ENCODE data around the gene ACADSB. TPM values are rescaled to one million over a fixed set of nuclear protein-coding genes. Genes with fewer than 3 reads are reported as not detected.

ACADSB gene
- total RNA-seq, 5 donors from 2014 or later (not counting 1 experiment from before 2014, with no cell fraction given): 25.3 to 33.8 (median 33.0) TPM

DNA sequence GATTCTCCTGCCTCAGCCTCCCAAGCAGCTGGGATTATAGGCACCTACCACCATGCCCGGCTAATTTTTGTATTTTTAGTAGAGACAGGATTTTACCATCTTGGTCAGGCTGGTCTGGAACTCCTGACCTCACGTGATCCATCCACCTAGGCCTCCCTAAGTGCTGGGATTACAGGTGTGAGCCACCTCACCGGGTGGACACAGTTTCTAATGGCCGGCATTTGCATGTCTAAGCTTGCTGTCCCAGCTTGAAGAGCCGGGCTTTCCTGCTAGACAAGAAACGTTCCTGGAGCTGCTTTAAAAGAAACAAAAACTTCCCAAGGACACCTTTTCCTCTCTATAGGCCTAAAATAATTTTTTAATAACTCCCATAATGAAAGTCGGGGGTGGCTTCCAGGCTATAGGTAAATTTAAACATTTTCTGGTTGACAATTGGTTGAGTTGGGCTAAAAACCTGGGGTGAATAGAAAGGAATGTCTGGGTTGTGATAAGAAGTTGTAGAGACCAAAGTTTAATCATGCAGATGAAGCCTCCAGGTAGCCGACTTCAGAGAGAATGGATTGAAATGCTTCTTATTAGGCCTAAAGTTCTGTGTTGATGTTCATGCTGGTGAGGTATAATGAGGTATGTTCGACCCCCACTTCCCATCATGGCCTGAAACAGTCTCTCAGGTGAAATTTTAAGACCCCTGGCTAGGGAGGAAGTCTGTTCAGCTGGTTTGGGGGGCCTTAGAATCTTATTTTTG is 8.8 kb downstream of the ACADSB start:
- Histone ChIP-seq H3K27me3 (replicated peaks in 1 of 2; ENCODE audit: control insufficient read depth in 2 of 2, extremely low read depth in 1 of 2, insufficient read depth in 2 of 2, low read length in 1 of 2) (no peaks in the 10 kb centered on the region), H3K4me3 (ENCODE audit: control insufficient read depth in 1 of 2, extremely low read depth in 1 of 2, low read length in 1 of 2) (no peak overlapping the region), H3K9me3 (no peaks in the 10 kb centered on the region), H3K27ac (ENCODE audit: low read length) (no peak overlapping the region), H3K36me3 (ENCODE audit: control insufficient read depth in 2 of 2, extremely low read depth in 1 of 2, insufficient read depth in 1 of 2, low read length in 1 of 2) (no peaks in the 10 kb centered on the region), H3K4me1 (ENCODE audit: control insufficient read depth in 1 of 2, extremely low read depth in 1 of 2, insufficient read depth in 2 of 2, low read length in 2 of 2) (no peaks in the 10 kb centered on the region)
- ATAC-seq (replicated peaks in 1 of 4) (no peak), DNase-seq (no peak)
- POLR2A ChIA-PET: interaction anchor here (0.6 kb wide), 2 partner anchors 11 to 65 kb away, joined by 3 read pairs; no protein-coding TSS in a partner anchor
- CTCF ChIA-PET: interaction anchor here in 1 of 2 donors (0.6 kb wide), 1 partner anchor 248 kb away, joined by 3 read pairs; no protein-coding TSS in a partner anchor
- Mint-ChIP-seq H3K27me3 (no peaks in the 10 kb centered on the region), H3K36me3 (peaks cover 20% of the 10 kb centered on the region), H3K27ac (no peak overlapping the region), H3K4me3 (no peak overlapping the region), H3K4me1 (peaks cover 2 to 19% (median 5%) of the 10 kb centered on the region in 3 donors), H3K9me3 (no peaks in the 10 kb centered on the region)
- whole genome bisulfite sequencing (ENCODE audit: insufficient coverage): 81% methylated on average over 4 of the region's 9 CpGs

GRCh38 chr10:123018531-123018930 is 9.7 kb downstream of the ACADSB start:
- CTCF ChIA-PET: no interaction called here
- no peaks in the 10 kb centered on the region for H3K27me3 ChIP-seq (replicated peaks in 1 of 2; ENCODE audit: control insufficient read depth in 2 of 2, extremely low read depth in 1 of 2, insufficient read depth in 2 of 2, low read length in 1 of 2)
- H3K4me3 Mint-ChIP-seq: no peak overlapping the region
- POLR2A ChIA-PET: interaction anchor here in 1 of 2 donors (0.6 kb wide), 1 partner anchor 12 kb away, joined by 3 read pairs; no protein-coding TSS in a partner anchor
- H3K27ac Mint-ChIP-seq: no peak overlapping the region
- H3K4me1 ChIP-seq (ENCODE audit: control insufficient read depth in 1 of 2, extremely low read depth in 1 of 2, insufficient read depth in 2 of 2, low read length in 2 of 2): no peaks in the 10 kb centered on the region
- H3K4me1 Mint-ChIP-seq: peaks cover 2 to 19% (median 5%) of the 10 kb centered on the region in 3 donors
- H3K36me3 Mint-ChIP-seq: peaks cover 18% of the 10 kb centered on the region
- H3K27ac ChIP-seq (ENCODE audit: low read length): no peak overlapping the region
- no CpG with 5 or more reads among the region's 7 CpGs for WGBS (ENCODE audit: insufficient coverage)
- H3K4me3 ChIP-seq (ENCODE audit: control insufficient read depth in 1 of 2, extremely low read depth in 1 of 2, low read length in 1 of 2): no peak overlapping the region
- no peaks in the 10 kb centered on the region for H3K36me3 ChIP-seq (ENCODE audit: control insufficient read depth in 2 of 2, extremely low read depth in 1 of 2, insufficient read depth in 1 of 2, low read length in 1 of 2)
- no peaks in the 10 kb centered on the region for H3K9me3 Mint-ChIP-seq
- no peak for DNase-seq
- H3K9me3 ChIP-seq: no peaks in the 10 kb centered on the region
- no peak for ATAC-seq (replicated peaks in 1 of 4)
- no peaks in the 10 kb centered on the region for H3K27me3 Mint-ChIP-seq

- peaks cover 2 to 19% (median 5%) of the 10 kb centered on the region in 3 donors for H3K4me1 Mint-ChIP-seq
- WGBS (ENCODE audit: insufficient coverage): 100% methylated on average over 1 of the region's 3 CpGs
- H3K9me3 Mint-ChIP-seq: no peaks in the 10 kb centered on the region
- no peaks in the 10 kb centered on the region for H3K4me1 ChIP-seq (ENCODE audit: control insufficient read depth in 1 of 2, extremely low read depth in 1 of 2, insufficient read depth in 2 of 2, low read length in 2 of 2)
- no peaks in the 10 kb centered on the region for H3K36me3 ChIP-seq (ENCODE audit: control insufficient read depth in 2 of 2, extremely low read depth in 1 of 2, insufficient read depth in 1 of 2, low read length in 1 of 2)
- no peak overlapping the region for H3K27ac Mint-ChIP-seq
- H3K9me3 ChIP-seq: no peaks in the 10 kb centered on the region
- ATAC-seq (replicated peaks in 1 of 4) (no peak), DNase-seq (no peak)
- H3K36me3 Mint-ChIP-seq: peaks cover 15% of the 10 kb centered on the region
- H3K27me3 ChIP-seq (replicated peaks in 1 of 2; ENCODE audit: control insufficient read depth in 2 of 2, extremely low read depth in 1 of 2, insufficient read depth in 2 of 2, low read length in 1 of 2): no peaks in the 10 kb centered on the region
- H3K4me3 Mint-ChIP-seq: no peak overlapping the region
- H3K4me3 ChIP-seq (ENCODE audit: control insufficient read depth in 1 of 2, extremely low read depth in 1 of 2, low read length in 1 of 2): no peak overlapping the region
- CTCF ChIA-PET: no interaction called here
- POLR2A ChIA-PET: no interaction called here
- H3K27me3 Mint-ChIP-seq: no peaks in the 10 kb centered on the region
- no peak overlapping the region for H3K27ac ChIP-seq (ENCODE audit: low read length)
Observed at GRCh38 chr10:123019264-123019663, 10.5 kb downstream of the ACADSB start.

DNA sequence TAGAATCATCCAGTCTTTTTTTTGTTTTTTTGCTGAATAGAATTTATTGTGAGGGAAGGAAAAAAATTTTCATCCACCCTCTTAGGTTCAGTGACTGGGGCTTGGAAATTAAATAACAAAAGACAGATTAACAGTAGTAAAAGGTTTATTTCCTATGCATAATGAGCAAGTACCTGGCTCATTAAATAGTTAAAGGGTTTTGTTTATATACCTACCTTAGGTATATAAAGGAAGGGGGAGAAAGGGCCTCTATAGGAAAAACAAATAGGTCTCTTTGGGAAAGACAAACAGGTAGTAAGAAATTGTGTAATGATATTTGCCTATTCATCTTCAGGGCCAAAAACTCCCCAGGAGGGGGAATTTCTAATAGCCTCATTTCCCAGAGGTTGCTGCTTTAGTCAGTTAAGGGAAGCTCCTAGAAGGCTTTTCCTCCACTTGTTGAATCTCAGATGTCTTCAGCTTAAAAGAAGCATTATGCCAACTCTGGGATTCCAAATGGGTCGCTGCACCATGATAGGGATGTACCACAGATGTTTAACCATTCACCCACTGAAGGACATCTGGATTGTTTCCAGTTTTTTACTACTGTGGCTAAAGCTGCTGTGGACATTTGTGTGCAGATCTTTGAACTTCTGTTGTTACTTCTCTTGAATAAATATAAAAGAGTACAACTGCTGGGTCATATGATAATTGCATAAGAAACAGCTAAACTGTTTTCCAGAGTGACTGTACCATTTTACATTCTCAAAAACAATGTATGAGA is 11.3 kb downstream of the ACADSB start:
- Mint-ChIP-seq H3K27ac (no peak overlapping the region), H3K9me3 (no peaks in the 10 kb centered on the region), H3K4me1 (peaks cover 3 to 16% (median 5%) of the 10 kb centered on the region in 3 donors), H3K4me3 (no peak overlapping the region), H3K36me3 (peaks cover 10% of the 10 kb centered on the region), H3K27me3 (no peaks in the 10 kb centered on the region)
- Histone ChIP-seq H3K4me1 (ENCODE audit: control insufficient read depth in 1 of 2, extremely low read depth in 1 of 2, insufficient read depth in 2 of 2, low read length in 2 of 2) (no peaks in the 10 kb centered on the region), H3K27ac (ENCODE audit: low read length) (no peak overlapping the region), H3K9me3 (no peaks in the 10 kb centered on the region), H3K27me3 (replicated peaks in 1 of 2; ENCODE audit: control insufficient read depth in 2 of 2, extremely low read depth in 1 of 2, insufficient read depth in 2 of 2, low read length in 1 of 2) (no peaks in the 10 kb centered on the region), H3K4me3 (ENCODE audit: control insufficient read depth in 1 of 2, extremely low read depth in 1 of 2, low read length in 1 of 2) (no peak overlapping the region), H3K36me3 (ENCODE audit: control insufficient read depth in 2 of 2, extremely low read depth in 1 of 2, insufficient read depth in 1 of 2, low read length in 1 of 2) (no peaks in the 10 kb centered on the region)
- ATAC-seq (replicated peaks in 1 of 4): no peak
- DNase-seq: no peak
- WGBS (ENCODE audit: insufficient coverage): 100% methylated on average over 1 of the region's 1 CpG
- POLR2A ChIA-PET: no interaction called here
- CTCF ChIA-PET: interaction anchor here in 1 of 2 donors (1.1 kb wide), 1 partner anchor 7 kb away, joined by 4 read pairs; no protein-coding TSS in a partner anchor

DNA sequence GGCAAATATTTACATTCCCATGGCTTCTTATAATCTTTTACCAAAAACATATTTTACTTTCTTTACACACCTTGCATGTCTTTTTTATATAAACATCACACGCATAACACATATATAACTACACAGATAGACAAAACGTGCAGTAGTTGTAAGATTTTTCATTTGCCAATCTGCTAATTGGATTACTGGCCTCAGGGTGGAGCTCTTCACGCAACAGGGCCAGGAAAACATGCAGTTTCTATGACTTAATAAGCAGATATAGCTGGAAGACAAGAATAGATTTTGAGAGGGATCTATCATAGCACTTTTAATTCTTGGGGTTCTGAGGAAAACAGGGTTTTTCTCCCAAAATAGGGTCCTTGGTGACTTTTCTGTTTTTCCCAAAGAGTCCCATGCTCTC is 12.7 kb downstream of the ACADSB start:
- Mint-ChIP-seq H3K36me3 (peaks cover 3% of the 10 kb centered on the region), H3K27ac (no peak overlapping the region), H3K9me3 (no peaks in the 10 kb centered on the region), H3K4me3 (no peak overlapping the region), H3K4me1 (peaks cover 3 to 7% (median 4%) of the 10 kb centered on the region in 3 donors), H3K27me3 (no peaks in the 10 kb centered on the region)
- H3K27ac ChIP-seq (ENCODE audit: low read length): no peak overlapping the region
- POLR2A ChIA-PET: no interaction called here
- no peak for ATAC-seq (replicated peaks in 1 of 4)
- no peaks in the 10 kb centered on the region for H3K4me1 ChIP-seq (ENCODE audit: control insufficient read depth in 1 of 2, extremely low read depth in 1 of 2, insufficient read depth in 2 of 2, low read length in 2 of 2)
- no peaks in the 10 kb centered on the region for H3K36me3 ChIP-seq (ENCODE audit: control insufficient read depth in 2 of 2, extremely low read depth in 1 of 2, insufficient read depth in 1 of 2, low read length in 1 of 2)
- H3K4me3 ChIP-seq (ENCODE audit: control insufficient read depth in 1 of 2, extremely low read depth in 1 of 2, low read length in 1 of 2): no peak overlapping the region
- no peaks in the 10 kb centered on the region for H3K9me3 ChIP-seq
- no CpG with 5 or more reads among the region's 3 CpGs for WGBS (ENCODE audit: insufficient coverage)
- no peak for DNase-seq
- CTCF ChIA-PET: interaction anchor here (1.1 to 1.2 kb wide), 2 partner anchors 9 to 14 kb away, joined by 3 to 4 read pairs; no protein-coding TSS in a partner anchor
- no peaks in the 10 kb centered on the region for H3K27me3 ChIP-seq (replicated peaks in 1 of 2; ENCODE audit: control insufficient read depth in 2 of 2, extremely low read depth in 1 of 2, insufficient read depth in 2 of 2, low read length in 1 of 2)

- H3K27ac Mint-ChIP-seq: no peak overlapping the region
- no peaks in the 10 kb centered on the region for H3K27me3 ChIP-seq (replicated peaks in 1 of 2; ENCODE audit: control insufficient read depth in 2 of 2, extremely low read depth in 1 of 2, insufficient read depth in 2 of 2, low read length in 1 of 2)
- no peak overlapping the region for H3K4me3 ChIP-seq (ENCODE audit: control insufficient read depth in 1 of 2, extremely low read depth in 1 of 2, low read length in 1 of 2)
- peaks cover 16% of the 10 kb centered on the region for H3K36me3 Mint-ChIP-seq
- ChIA-PET POLR2A (no interaction called here), CTCF (interaction anchor here (0.5 to 0.7 kb wide), 3 partner anchors 13 to 534 kb away, joined by 3 to 4 read pairs (median 3); no protein-coding TSS in a partner anchor)
- WGBS (ENCODE audit: insufficient coverage): no CpG with 5 or more reads among the region's 2 CpGs
- no peaks in the 10 kb centered on the region for H3K36me3 ChIP-seq (ENCODE audit: control insufficient read depth in 2 of 2, extremely low read depth in 1 of 2, insufficient read depth in 1 of 2, low read length in 1 of 2)
- no peak for ATAC-seq (replicated peaks in 1 of 4)
- H3K27me3 Mint-ChIP-seq: no peaks in the 10 kb centered on the region
- H3K4me1 Mint-ChIP-seq: peaks cover 0 to 4% (median 3%) of the 10 kb centered on the region in 3 donors
- DNase-seq: no peak
- no peaks in the 10 kb centered on the region for H3K9me3 Mint-ChIP-seq
- H3K27ac ChIP-seq (ENCODE audit: low read length): no peak overlapping the region
- H3K9me3 ChIP-seq: no peaks in the 10 kb centered on the region
- no peaks in the 10 kb centered on the region for H3K4me1 ChIP-seq (ENCODE audit: control insufficient read depth in 1 of 2, extremely low read depth in 1 of 2, insufficient read depth in 2 of 2, low read length in 2 of 2)
- no peak overlapping the region for H3K4me3 Mint-ChIP-seq
Observed at GRCh38 chr10:123024540-123024939, 15.7 kb downstream of the ACADSB start.
